NCI-H345 treated with DMSO at 0.1 percent for 48 hours (cell line): Measurements from ENCODE around the gene PLCH1.
"Not testable (repeated sequence)": the region's sequence is repeated elsewhere in the genome, so short reads cannot be mapped to it uniquely, and the experiment has no call there.

Experiments used
- DNase-seq: peaks from one replicate; lab custom pipeline; 2025; ENCODE audit not compliant: unreplicated experiment; lab: John Stamatoyannopoulos, UW

Gene PLCH1

GRCh38 chr3:155424323-155424710, 320.6 kb downstream of the PLCH1 start:
- DNase-seq, result no peak

- DNase-seq, result no peak
Observed at GRCh38 chr3:155423526-155424322, 321.1 kb downstream of the PLCH1 start.

- no peak for DNase-seq
Observed at GRCh38 chr3:155420881-155421486, 323.9 kb downstream of the PLCH1 start.

GRCh38 chr3:155420406-155420805, 324.5 kb downstream of the PLCH1 start:
- no peak for DNase-seq

GRCh38 chr3:155418407-155418806, 326.5 kb downstream of the PLCH1 start:
- DNase-seq, result no peak

DNA sequence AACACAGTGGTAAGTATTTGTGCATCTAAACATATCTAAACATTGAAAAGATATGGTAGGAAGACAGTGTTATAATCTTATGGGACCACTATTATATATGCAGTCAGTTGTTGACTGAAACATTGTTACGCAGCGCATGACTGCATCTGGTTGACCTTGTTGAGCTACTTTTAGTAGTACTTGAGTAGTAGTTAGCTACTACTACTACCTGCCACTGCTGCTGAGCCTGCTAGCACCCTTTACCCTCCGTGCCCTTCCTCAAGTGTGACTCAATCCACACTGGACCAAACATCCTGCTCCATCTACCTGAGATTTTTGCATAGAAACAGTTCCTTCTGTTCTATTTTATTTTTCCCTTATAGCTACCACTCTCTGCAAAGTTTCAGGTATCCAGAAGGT, 327.8 kb downstream of the PLCH1 start:
- DNase-seq, result no peak

- no peak for DNase-seq
Observed at GRCh38 chr3:155416500-155417118, 328.3 kb downstream of the PLCH1 start.

DNA sequence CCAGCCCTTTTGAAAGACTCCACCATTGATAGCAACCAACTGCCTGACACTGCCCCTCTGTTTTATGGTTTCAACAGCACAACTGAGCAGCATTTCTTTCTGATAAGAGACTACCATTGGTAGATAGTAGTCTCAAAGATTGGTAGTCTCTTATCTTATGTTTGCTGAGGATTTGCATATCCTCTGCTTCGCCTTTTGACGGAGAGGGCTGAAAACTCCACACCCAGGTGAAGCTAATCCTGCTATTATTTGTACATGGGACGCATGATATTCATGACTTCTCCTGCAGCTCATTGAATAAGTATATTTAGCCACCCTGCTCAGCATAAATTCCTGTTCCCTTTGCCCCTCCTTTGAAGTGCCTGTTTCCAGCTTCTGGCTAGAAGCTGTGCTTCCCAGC, 332.0 kb downstream of the PLCH1 start:
- no peak for DNase-seq

- no peak for DNase-seq
Observed at GRCh38 chr3:155411500-155412223, 333.2 kb downstream of the PLCH1 start.

DNA sequence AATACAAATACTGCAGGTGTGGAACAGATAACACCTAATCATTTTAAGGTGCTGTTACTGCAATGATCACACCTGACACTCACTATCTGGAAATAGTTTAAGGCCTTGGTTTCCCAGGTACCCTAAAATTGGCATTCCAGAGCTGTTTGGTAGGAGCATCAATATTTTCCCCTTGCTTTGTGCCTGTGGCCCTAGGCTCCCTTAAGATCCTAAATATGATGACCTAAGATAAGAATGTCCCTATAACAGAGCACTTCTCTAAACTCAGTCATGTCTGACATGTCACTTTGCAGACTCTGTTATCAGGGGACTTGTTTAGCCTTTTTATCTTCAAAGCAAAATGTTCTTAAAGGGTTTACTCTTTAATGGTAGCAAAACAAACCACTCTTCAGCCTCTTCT, 335.5 kb downstream of the PLCH1 start:
- DNase-seq, result no peak

DNA sequence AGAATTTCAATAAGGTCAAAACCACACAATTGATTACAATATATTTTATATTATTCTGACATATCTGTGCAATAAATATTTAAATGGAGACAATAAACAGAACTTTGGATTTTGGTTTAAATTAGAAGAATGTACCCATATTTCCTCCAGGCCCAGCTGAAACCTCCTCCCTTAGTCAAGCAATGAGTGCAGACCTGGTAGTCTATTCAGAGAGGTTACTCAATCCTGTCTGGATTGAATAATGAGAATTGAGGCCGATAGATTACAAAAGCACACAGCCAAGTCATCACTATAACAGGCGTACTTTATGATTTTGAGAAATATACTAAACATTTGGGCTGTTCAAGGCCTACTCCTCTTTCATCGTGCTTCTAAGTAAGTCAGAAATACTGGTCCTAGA, 336.9 kb downstream of the PLCH1 start:
- DNase-seq, result no peak

GRCh38 chr3:155407331-155407730, 337.5 kb downstream of the PLCH1 start:
- no peak for DNase-seq

DNA sequence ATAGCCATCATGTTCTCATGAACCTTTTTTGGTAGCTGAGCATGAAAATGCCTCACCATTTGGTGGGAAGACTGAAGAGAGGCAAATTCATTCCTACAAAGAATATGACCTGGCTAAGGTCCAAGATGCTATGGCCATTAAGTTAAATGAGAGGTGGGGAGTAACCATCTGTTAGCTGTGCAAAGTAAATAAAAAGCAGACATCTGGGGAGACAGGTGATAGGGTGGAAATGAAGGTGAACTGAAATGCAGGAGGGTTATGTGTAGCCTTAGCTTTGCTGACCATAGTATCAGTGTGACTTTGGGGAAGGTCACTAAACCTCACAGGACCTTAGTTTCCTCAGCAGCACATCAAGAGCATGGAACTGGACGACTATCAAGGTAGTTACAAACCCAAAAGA, 340.4 kb downstream of the PLCH1 start:
- DNase-seq, result peak; percentile 23

- DNase-seq, result no peak
Observed at GRCh38 chr3:155402656-155403055, 342.2 kb downstream of the PLCH1 start.

DNA sequence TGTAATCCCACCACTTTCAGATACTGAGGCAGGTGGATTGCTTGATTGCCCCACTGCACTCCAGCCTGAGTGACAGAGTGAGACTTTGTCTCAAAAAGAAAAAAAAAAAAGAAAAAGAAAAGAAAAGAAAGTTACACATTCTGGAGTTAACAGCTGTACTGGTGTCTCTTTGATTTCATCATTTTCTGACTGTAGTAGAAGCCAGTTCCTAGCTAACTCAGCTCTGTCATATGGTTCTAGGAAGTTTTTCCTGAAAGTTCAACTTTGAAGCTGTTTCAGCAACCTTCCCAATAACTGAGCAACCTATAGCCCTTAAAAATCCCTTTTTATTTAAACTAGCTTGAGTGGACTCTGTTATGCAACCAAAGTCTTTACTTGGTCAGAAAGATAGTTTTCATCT, 346.8 kb downstream of the PLCH1 start:
- no peak for DNase-seq

DNA sequence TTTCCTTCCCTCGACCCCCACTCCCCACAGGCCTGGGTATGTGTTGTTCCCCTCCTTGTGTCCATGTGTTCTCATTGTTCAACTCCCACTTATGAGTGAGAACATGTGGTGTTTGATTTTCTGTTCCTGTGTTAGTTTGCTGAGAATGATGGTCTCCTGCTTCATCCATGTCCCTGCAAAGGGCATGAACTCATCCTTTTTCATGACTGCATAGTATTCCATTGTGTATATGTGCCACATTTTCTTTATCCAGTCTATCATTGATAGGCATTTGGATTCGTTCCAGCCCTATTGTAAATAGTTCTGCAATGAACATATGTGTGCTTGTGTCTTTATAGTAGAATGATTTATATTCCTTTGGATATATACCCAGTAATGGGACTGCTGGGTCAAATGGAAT, 350.0 kb downstream of the PLCH1 start:
- not testable (repeated sequence) for DNase-seq

DNA sequence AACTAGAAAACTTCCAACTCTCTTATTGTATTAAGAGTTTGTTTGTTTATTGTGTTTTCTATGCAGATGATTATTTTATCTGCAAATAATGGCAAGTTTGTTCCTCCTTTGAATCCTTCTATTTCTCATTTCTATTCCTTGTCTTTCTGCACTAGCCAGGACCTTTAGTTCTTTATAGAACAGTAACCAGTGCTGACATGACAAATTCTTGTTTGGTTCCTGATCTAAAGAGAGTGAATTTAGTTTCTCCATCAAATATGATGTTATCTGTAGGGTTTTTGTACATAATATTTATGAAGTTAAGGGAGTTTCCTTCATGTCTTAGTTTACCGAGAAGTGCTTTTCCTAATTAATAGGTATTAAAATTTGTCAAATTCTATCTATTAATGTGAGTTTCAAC, 350.6 kb downstream of the PLCH1 start:
- no peak for DNase-seq

DNA sequence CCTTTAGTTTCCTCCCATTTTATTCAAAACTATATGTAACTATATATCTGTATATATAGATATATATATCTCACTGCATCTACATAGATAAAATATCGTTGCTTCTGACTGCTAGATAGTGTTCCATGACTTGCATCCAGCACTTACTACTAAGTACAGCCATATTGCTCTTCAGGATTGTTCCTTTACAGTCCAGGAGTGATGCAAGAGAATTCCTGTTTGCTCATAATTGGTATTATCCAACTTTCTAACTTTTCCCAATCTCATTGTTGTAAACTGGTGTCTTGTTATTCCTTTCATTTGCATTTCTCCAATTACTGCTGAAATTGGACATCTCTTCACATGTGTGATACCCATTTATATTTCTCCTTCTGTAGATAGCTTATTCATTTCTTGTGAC, 351.6 kb downstream of the PLCH1 start:
- no peak for DNase-seq

DNA sequence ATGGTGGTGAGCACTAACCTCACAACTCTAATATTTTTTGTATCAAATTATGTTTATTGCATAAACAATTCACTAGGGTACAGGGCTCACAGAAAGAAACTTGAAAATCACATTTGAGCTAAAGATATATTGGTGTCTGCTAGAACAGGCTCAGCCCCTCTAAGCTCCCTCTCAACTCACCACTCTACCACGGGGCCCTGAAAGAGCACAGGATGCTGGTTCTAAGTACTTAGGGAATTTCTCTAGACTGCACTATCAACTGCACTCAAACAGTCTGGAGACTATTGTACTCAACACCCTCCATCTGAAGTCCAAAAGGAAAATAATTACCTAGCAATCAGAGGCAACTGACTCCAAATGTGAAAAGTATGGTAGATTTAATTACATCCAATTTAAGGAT, 352.7 kb downstream of the PLCH1 start:
- no peak for DNase-seq

GRCh38 chr3:155391551-155391958, 353.3 kb downstream of the PLCH1 start:
- DNase-seq, result no peak

DNA sequence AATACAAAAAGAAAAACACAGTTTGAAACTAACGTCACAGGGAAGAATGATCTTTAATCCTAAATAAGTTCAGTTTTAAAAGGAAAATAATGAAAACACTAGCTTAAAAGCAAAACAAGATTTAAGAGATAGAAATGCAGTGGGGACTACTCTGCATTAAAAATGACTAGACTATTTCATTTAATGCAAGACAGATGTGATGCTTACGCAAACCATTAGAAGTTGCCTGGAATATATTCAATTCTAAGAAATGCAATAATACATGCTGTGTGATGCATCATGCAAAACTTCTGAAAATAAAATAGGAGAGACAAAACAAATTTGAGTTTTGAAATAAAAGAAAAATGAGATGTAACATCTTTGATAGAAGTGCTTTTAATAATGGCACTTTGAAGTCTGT, 353.8 kb downstream of the PLCH1 start:
- no peak for DNase-seq

- no peak for DNase-seq
Observed at GRCh38 chr3:155390351-155390750, 354.5 kb downstream of the PLCH1 start.
